ENCODE data around the gene EHF. TPM values are rescaled to one million over a fixed set of nuclear protein-coding genes. Genes with fewer than 3 reads are reported as not detected.

Gene EHF
- total and polyA plus RNA-seq, 9 of the 15 experiments (the other 6 are each of a cell fraction or from before 2014, with no cell fraction given) = 0.04 to 0.54 (median 0.37) TPM

DNA sequence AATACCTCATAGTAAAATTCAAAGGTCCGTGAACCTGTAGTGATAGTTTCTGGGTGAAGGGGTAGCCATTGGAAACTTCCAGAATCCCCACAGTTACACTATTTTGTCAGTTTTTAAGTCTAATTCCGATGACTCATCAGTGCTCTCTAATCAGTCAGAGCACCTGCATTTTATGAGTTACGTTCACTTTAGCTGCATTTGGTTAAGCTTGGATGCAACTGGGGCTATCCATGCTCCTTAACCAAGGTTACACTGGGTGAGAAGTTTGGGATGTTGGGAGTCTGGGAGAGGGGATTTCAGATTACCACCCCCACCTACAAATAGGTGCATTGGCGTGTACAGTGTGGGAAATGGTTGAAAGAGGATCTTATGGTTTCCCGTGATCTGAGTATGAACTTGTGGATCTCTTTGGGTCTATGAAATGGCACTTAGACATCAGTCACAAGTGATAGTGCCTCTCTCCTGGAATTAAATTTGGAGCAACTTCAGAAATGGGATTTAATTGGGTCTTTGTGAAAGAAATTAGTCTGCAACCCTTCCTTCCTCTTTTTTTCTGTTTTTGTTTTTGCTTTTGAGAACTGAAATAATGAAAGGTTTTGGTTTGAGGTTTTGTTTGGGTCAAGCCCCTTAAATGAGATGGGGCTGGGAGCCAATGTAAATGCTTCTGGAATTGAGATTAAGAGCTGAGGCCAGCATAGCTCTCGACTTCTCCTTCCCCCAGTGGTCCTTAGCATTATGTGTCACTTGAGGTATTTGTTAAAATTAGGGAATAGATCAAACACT lies 31.5 kb downstream of the EHF start (continued):
- TF ChIP-seq, protein P1, sequence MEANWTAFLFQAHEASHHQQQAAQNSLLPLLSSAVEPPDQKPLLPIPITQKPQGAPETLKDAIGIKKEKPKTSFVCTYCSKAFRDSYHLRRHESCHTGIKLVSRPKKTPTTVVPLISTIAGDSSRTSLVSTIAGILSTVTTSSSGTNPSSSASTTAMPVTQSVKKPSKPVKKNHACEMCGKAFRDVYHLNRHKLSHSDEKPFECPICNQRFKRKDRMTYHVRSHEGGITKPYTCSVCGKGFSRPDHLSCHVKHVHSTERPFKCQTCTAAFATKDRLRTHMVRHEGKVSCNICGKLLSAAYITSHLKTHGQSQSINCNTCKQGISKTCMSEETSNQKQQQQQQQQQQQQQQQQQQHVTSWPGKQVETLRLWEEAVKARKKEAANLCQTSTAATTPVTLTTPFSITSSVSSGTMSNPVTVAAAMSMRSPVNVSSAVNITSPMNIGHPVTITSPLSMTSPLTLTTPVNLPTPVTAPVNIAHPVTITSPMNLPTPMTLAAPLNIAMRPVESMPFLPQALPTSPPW (CRISPR knock-in tag; IDR thresholded peaks at IDR 0.05) = no peak
- TF ChIP-seq CREBBP (IDR thresholded peaks at IDR 0.05; ENCODE audit: low read depth, low read length) (no peak), RBM25 (IDR thresholded peaks at IDR 0.05; ENCODE audit: low read depth, low read length, severe bottlenecking) (no peak), SUPT5H (IDR thresholded peaks at IDR 0.05) (no peak), ZNF551 (CRISPR knock-in tag; IDR thresholded peaks at IDR 0.05) (no peak), ZKSCAN3 (CRISPR knock-in tag; IDR thresholded peaks at IDR 0.05) (no peak), NRF1 (conservative IDR thresholded peaks at IDR 0.05 in 1 of 2, IDR thresholded peaks at IDR 0.05 in 1 of 2) (no peak), ESRRA (IDR thresholded peaks at IDR 0.05; ENCODE audit: borderline replicate concordance, low read depth) (no peak), JUNB (CRISPR knock-in tag; conservative IDR thresholded peaks at IDR 0.05) (peak; percentile 74; the same call in 1 of the 2 replicates), SMARCA5 (IDR thresholded peaks at IDR 0.05) (no peak), RFX5 (IDR thresholded peaks at IDR 0.05; ENCODE audit: low read depth, low read length) (no peak), SAFB (IDR thresholded peaks at IDR 0.05; ENCODE audit: borderline replicate concordance, low read depth, low read length) (no peak), TEAD2 (tag; IDR thresholded peaks at IDR 0.05) (no peak), GTF2A2 (tag; IDR thresholded peaks at IDR 0.05) (no peak), RAD21 (CRISPR knock-in tag; conservative IDR thresholded peaks at IDR 0.05 in 1 of 2, IDR thresholded peaks at IDR 0.05 in 1 of 2) (no peak), CTBP1 (IDR thresholded peaks at IDR 0.05; ENCODE audit: borderline replicate concordance) (peak; percentile 20; the same call in 1 of the 2 replicates), PPARD (CRISPR knock-in tag; IDR thresholded peaks at IDR 0.05) (no peak), NFRKB (IDR thresholded peaks at IDR 0.05; ENCODE audit: low read depth) (no peak), ZNF77 (CRISPR knock-in tag; IDR thresholded peaks at IDR 0.05) (no peak), EP400 (IDR thresholded peaks at IDR 0.05) (no peak), NFE2 (IDR thresholded peaks at IDR 0.05; ENCODE audit: low read depth) (peak; percentile 83), POLR2G (IDR thresholded peaks at IDR 0.05; ENCODE audit: low read depth, low read length) (no peak)
- TF ChIP-seq, protein P2, sequence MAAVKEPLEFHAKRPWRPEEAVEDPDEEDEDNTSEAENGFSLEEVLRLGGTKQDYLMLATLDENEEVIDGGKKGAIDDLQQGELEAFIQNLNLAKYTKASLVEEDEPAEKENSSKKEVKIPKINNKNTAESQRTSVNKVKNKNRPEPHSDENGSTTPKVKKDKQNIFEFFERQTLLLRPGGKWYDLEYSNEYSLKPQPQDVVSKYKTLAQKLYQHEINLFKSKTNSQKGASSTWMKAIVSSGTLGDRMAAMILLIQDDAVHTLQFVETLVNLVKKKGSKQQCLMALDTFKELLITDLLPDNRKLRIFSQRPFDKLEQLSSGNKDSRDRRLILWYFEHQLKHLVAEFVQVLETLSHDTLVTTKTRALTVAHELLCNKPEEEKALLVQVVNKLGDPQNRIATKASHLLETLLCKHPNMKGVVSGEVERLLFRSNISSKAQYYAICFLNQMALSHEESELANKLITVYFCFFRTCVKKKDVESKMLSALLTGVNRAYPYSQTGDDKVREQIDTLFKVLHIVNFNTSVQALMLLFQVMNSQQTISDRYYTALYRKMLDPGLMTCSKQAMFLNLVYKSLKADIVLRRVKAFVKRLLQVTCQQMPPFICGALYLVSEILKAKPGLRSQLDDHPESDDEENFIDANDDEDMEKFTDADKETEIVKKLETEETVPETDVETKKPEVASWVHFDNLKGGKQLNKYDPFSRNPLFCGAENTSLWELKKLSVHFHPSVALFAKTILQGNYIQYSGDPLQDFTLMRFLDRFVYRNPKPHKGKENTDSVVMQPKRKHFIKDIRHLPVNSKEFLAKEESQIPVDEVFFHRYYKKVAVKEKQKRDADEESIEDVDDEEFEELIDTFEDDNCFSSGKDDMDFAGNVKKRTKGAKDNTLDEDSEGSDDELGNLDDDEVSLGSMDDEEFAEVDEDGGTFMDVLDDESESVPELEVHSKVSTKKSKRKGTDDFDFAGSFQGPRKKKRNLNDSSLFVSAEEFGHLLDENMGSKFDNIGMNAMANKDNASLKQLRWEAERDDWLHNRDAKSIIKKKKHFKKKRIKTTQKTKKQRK (IDR thresholded peaks at IDR 0.05; ENCODE audit: borderline replicate concordance, low read depth, low read length) = no peak
- TF ChIP-seq, protein P3, sequence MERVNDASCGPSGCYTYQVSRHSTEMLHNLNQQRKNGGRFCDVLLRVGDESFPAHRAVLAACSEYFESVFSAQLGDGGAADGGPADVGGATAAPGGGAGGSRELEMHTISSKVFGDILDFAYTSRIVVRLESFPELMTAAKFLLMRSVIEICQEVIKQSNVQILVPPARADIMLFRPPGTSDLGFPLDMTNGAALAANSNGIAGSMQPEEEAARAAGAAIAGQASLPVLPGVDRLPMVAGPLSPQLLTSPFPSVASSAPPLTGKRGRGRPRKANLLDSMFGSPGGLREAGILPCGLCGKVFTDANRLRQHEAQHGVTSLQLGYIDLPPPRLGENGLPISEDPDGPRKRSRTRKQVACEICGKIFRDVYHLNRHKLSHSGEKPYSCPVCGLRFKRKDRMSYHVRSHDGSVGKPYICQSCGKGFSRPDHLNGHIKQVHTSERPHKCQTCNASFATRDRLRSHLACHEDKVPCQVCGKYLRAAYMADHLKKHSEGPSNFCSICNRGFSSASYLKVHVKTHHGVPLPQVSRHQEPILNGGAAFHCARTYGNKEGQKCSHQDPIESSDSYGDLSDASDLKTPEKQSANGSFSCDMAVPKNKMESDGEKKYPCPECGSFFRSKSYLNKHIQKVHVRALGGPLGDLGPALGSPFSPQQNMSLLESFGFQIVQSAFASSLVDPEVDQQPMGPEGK (CRISPR knock-in tag; IDR thresholded peaks at IDR 0.05; ENCODE audit: borderline replicate concordance) = no peak

All from K562 (cell line).